DND-41 (cell line): ENCODE data around the gene TRAF3IP1.

Experiments
- CTCF ChIP-seq: IDR thresholded peaks from 2 replicates; pipeline ENCODE4 v1.5.1; 2012; ENCODE audit warnings: borderline replicate concordance, low read length, moderate library complexity, mild to moderate bottlenecking; ENCODE audit not compliant: poor library complexity, severe bottlenecking; ENCODE audit errors: extremely low read depth
- EZH2 ChIP-seq: IDR thresholded peaks from 3 replicates; pipeline ENCODE4 v1.6.1; 2012; ENCODE audit warnings: borderline replicate concordance, low read depth, mild to moderate bottlenecking, moderate library complexity, low read length, inconsistent platforms; ENCODE audit not compliant: severe bottlenecking

- TF ChIP-seq CTCF (no peak), EZH2 (no peak)
These were observed 7.4 kb downstream of the TRAF3IP1 start for GRCh38 chr2:238327751-238328150.
